Measurements from ENCODE around the gene CENPX. TPM values are rescaled to one million over a fixed set of nuclear protein-coding genes. Genes with fewer than 3 reads are reported as not detected.

The CENPX gene
- total and polyA plus RNA-seq, 2 of the 13 experiments (the other 11 are each of a cell fraction or from before 2014, with no cell fraction given) = 92.7 to 170 TPM

GRCh38 chr17:82005701-82006348, 16.9 kb downstream of the CENPX start (continued):
- TF ChIP-seq, protein P1, sequence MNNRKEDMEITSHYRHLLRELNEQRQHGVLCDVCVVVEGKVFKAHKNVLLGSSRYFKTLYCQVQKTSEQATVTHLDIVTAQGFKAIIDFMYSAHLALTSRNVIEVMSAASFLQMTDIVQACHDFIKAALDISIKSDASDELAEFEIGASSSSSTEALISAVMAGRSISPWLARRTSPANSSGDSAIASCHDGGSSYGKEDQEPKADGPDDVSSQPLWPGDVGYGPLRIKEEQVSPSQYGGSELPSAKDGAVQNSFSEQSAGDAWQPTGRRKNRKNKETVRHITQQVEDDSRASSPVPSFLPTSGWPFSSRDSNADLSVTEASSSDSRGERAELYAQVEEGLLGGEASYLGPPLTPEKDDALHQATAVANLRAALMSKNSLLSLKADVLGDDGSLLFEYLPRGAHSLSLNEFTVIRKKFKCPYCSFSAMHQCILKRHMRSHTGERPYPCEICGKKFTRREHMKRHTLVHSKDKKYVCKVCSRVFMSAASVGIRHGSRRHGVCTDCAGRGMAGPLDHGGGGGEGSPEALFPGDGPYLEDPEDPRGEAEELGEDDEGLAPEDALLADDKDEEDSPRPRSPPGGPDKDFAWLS (CRISPR knock-in tag; IDR thresholded peaks at IDR 0.05; ENCODE audit: borderline replicate concordance) = no peak
- no peak for TF ChIP-seq EEA1 (CRISPR knock-in tag; IDR thresholded peaks at IDR 0.05; ENCODE audit: borderline replicate concordance)
- TF ChIP-seq PRDM4 (CRISPR knock-in tag; IDR thresholded peaks at IDR 0.05; ENCODE audit: borderline replicate concordance) = no peak
- no peak for TF ChIP-seq ZBTB37 (CRISPR knock-in tag; IDR thresholded peaks at IDR 0.05)
- TF ChIP-seq AKAP8 (CRISPR knock-in tag; IDR thresholded peaks at IDR 0.05) = peak; percentile 98
- no peak for TF ChIP-seq ATRX (CRISPR knock-in tag; IDR thresholded peaks at IDR 0.05; ENCODE audit: borderline replicate concordance)
- TF ChIP-seq TBX3 (IDR thresholded peaks at IDR 0.05; ENCODE audit: borderline replicate concordance) = no peak
- peak; percentile 29 for TF ChIP-seq U2AF1 (optimal IDR thresholded peaks at IDR 0.05; ENCODE audit: low read depth, low read length)
- TF ChIP-seq, protein P2, sequence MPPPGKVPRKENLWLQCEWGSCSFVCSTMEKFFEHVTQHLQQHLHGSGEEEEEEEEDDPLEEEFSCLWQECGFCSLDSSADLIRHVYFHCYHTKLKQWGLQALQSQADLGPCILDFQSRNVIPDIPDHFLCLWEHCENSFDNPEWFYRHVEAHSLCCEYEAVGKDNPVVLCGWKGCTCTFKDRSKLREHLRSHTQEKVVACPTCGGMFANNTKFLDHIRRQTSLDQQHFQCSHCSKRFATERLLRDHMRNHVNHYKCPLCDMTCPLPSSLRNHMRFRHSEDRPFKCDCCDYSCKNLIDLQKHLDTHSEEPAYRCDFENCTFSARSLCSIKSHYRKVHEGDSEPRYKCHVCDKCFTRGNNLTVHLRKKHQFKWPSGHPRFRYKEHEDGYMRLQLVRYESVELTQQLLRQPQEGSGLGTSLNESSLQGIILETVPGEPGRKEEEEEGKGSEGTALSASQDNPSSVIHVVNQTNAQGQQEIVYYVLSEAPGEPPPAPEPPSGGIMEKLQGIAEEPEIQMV (CRISPR knock-in tag; IDR thresholded peaks at IDR 0.05; ENCODE audit: low read depth) = no peak
- TF ChIP-seq ZNF281 (CRISPR knock-in tag; IDR thresholded peaks at IDR 0.05; ENCODE audit: borderline replicate concordance) = no peak
- no peak for TF ChIP-seq ZNF816 (CRISPR knock-in tag; IDR thresholded peaks at IDR 0.05; ENCODE audit: borderline replicate concordance)
- no peak for TF ChIP-seq PPARG (CRISPR knock-in tag; conservative IDR thresholded peaks at IDR 0.05)
- no peak for TF ChIP-seq TCF7L2 (IDR thresholded peaks at IDR 0.05; ENCODE audit: low read depth, low read length)
- TF ChIP-seq ZNF891 (CRISPR knock-in tag; IDR thresholded peaks at IDR 0.05) = no peak
- no peak for TF ChIP-seq JDP2 (CRISPR knock-in tag; IDR thresholded peaks at IDR 0.05; ENCODE audit: borderline replicate concordance)
- no peak for TF ChIP-seq BRD4 (CRISPR knock-in tag; IDR thresholded peaks at IDR 0.05)
- TF ChIP-seq ZNF326 (CRISPR knock-in tag; IDR thresholded peaks at IDR 0.05; ENCODE audit: borderline replicate concordance) = peak; percentile 29

Measured in HepG2 (cell line).